GM12865 (cell line): ENCODE measurements around the gene KIF3C.

ENCODE experiments used
- DNase-seq: peaks from one replicate; pipeline ENCODE4 v3.0.0; 2010; ENCODE audit warnings: low read depth
- H3K4me3 ChIP-seq: 2 replicates; pipeline ENCODE4 v1.5.1; 2011; ENCODE audit warnings: mild to moderate bottlenecking, low read depth, low read length, control low read depth
- CTCF ChIP-seq: IDR thresholded peaks from 2 replicates; pipeline ENCODE4 v1.5.1; 2011; ENCODE audit warnings: low read length, control low read depth, low read depth, inconsistent platforms; ENCODE audit not compliant: insufficient read depth; ENCODE audit errors: missing control alignments

KIF3C gene

GRCh38 chr2:25983735-25984134, 1.4 kb upstream of the KIF3C start:
- DNase-seq = no peak

GRCh38 chr2:25982968-25983280, 627 bp upstream of the KIF3C start:
- no peak for DNase-seq
- no peak for TF ChIP-seq CTCF
- peak overlapping the region; percentile 69; the same call in 1 of the 2 replicates for H3K4me3 ChIP-seq

More at GRCh38 chr2:25983735-25984134, 1.4 kb upstream of the KIF3C start:
- TF ChIP-seq CTCF = no peak
- H3K4me3 ChIP-seq = no peak overlapping the region

GRCh38 chr2:25981596-25982272, 563 bp downstream of the KIF3C start:
- H3K4me3 ChIP-seq = peak overlapping the region; percentile 69
- TF ChIP-seq CTCF = no peak
- no peak for DNase-seq

GRCh38 chr2:25980951-25981350, 1.3 kb downstream of the KIF3C start:
- H3K4me3 ChIP-seq = no peak overlapping the region
- no peak for DNase-seq
- TF ChIP-seq CTCF = no peak

GRCh38 chr2:25980076-25980887, 2.0 kb downstream of the KIF3C start:
- no peak for TF ChIP-seq CTCF
- no peak overlapping the region for H3K4me3 ChIP-seq
- DNase-seq = no peak

GRCh38 chr2:25979001-25979400, 3.3 kb downstream of the KIF3C start:
- DNase-seq = no peak
- TF ChIP-seq CTCF = no peak
- no peak overlapping the region for H3K4me3 ChIP-seq

- TF ChIP-seq CTCF = no peak
- H3K4me3 ChIP-seq = no peak overlapping the region
- DNase-seq = no peak
Measured at GRCh38 chr2:25977768-25978167, 4.5 kb downstream of the KIF3C start.
